Left ventricle myocardium inferior (tissue), 1 donor: ENCODE measurements around the gene HOXA13. TPM values are rescaled to one million over a fixed set of nuclear protein-coding genes. Genes with fewer than 3 reads are reported as not detected.

Experiments
- DNase-seq: peaks from one replicate; pipeline ENCODE4 v3.0.0-alpha.2; 2020
- H3K27ac ChIP-seq: fragments of 200-600 bp; replicated peaks from 2 replicates; pipeline ENCODE4 v1.8.0; 2021
- H3K27me3 ChIP-seq: fragments of 200-600 bp; 2 replicates; pipeline ENCODE4 v1.8.0; 2021; ENCODE audit warnings: low read depth
- H3K36me3 ChIP-seq: fragments of 200-600 bp; 2 replicates; pipeline ENCODE4 v1.8.0; 2021
- H3K4me1 ChIP-seq: fragments of 200-600 bp; 2 replicates; pipeline ENCODE4 v1.8.0; 2021
- H3K4me3 ChIP-seq: fragments of 200-600 bp; 2 replicates; pipeline ENCODE4 v1.8.0; 2021; ENCODE audit warnings: mild to moderate bottlenecking, moderate library complexity
- H3K9me3 ChIP-seq: fragments of 200-600 bp; replicated peaks from 2 replicates; pipeline ENCODE4 v1.8.0; 2021
- intact Hi-C: fragments of 100-400 bp; cut with micrococcal nuclease; formaldehyde crosslinking; loops from one replicate; pipeline ENCODE4 v1.11.0; 2022
- total RNA-seq: library from RNA; stranded (reverse); fragmentation: NEBNext Ultra II Directional; extraction: Animal tissue kit (Norgen Biotek cat#: 25700); gene quantifications from one replicate; pipeline ENCODE4 v1.2.1, GENCODE V29; 2021
- TF ChIP-seq, protein P1 (sequence below): fragments of 200-600 bp; IDR thresholded peaks from 2 replicates; pipeline ENCODE4 v1.8.0; 2021; ENCODE audit warnings: antibody characterized with exemption, mild to moderate bottlenecking, borderline replicate concordance
- donor health status: DM: no; HTN: yes; CAD: no; lungs with severe emphysema.

Gene HOXA13
- total RNA-seq, 1 donor from 2014 or later: not detected

GRCh38 chr7:27223941-27224575, 24.2 kb upstream of the HOXA13 start:
- no peak for DNase-seq
- Histone ChIP-seq H3K9me3 (no peaks in the 10 kb centered on the region), H3K4me1 (peaks cover 7% of the 10 kb centered on the region), H3K4me3 (no peak overlapping the region), H3K27me3 (peaks cover 100% of the 10 kb centered on the region), H3K27ac (no peak overlapping the region), H3K36me3 (no peaks in the 10 kb centered on the region)
- intact Hi-C loops: no loop called here
- TF ChIP-seq, protein P1, sequence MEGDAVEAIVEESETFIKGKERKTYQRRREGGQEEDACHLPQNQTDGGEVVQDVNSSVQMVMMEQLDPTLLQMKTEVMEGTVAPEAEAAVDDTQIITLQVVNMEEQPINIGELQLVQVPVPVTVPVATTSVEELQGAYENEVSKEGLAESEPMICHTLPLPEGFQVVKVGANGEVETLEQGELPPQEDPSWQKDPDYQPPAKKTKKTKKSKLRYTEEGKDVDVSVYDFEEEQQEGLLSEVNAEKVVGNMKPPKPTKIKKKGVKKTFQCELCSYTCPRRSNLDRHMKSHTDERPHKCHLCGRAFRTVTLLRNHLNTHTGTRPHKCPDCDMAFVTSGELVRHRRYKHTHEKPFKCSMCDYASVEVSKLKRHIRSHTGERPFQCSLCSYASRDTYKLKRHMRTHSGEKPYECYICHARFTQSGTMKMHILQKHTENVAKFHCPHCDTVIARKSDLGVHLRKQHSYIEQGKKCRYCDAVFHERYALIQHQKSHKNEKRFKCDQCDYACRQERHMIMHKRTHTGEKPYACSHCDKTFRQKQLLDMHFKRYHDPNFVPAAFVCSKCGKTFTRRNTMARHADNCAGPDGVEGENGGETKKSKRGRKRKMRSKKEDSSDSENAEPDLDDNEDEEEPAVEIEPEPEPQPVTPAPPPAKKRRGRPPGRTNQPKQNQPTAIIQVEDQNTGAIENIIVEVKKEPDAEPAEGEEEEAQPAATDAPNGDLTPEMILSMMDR: no peak

- Histone ChIP-seq H3K4me1 (peaks cover 7% of the 10 kb centered on the region), H3K36me3 (no peaks in the 10 kb centered on the region), H3K27me3 (peaks cover 100% of the 10 kb centered on the region), H3K4me3 (no peak overlapping the region), H3K9me3 (no peaks in the 10 kb centered on the region), H3K27ac (no peak overlapping the region)
- TF ChIP-seq, protein P1: no peak
- no peak for DNase-seq
- intact Hi-C loops: no loop called here
Observed at GRCh38 chr7:27221201-27221797, 21.4 kb upstream of the HOXA13 start.

DNA sequence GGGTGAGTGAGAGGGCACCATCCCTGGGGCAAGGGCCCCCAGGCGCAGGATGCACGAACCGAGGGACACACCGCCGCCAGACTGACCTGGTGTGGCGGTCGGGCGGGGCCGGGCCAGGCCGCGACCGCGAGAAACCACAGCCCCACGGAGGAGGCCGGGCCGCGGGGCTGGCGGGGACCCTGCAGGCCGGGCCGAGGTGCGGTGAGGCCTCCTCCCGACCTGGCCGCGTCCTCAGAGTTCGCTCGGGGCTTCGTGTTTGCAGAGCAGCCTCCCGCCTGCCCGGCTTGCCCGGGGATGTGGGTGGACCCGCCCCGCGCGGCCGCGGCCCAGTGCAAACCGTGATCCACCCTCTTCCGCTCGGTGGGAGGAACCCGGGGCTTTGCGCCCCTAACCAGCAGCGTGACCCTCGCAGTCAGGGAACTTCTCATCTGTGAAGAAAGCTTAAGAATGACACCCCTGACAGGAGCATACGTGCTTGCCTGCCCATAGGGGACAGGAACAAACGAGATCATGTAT, 20.6 kb upstream of the HOXA13 start:
- peaks cover 100% of the 10 kb centered on the region for H3K27me3 ChIP-seq
- H3K9me3 ChIP-seq: no peaks in the 10 kb centered on the region
- no peak overlapping the region for H3K4me3 ChIP-seq
- intact Hi-C loops: no loop called here
- no peak for DNase-seq
- TF ChIP-seq, protein P1: no peak
- peaks cover 5% of the 10 kb centered on the region for H3K4me1 ChIP-seq
- no peak overlapping the region for H3K27ac ChIP-seq
- no peaks in the 10 kb centered on the region for H3K36me3 ChIP-seq

DNA sequence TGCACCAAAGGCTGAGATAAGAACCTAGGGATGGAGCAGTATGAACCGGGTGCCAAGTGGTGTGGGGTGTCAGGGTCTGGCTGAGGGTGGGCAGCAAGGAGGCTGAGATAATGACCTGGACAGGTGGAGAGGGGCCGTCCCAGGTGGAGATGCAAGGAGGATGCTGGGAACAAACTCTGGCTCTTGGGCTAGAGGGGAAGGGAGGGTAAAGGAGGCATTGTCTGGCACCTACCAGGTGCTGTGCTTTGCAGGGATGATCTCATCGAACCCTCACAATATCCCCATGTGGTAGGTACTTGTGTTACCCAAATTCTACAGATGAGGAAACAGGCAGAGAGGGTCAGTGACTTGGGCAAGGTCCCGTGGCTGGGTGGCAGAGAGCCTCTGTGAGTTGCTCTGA, 19.9 kb upstream of the HOXA13 start:
- intact Hi-C loops: no loop called here
- H3K27me3 ChIP-seq: peaks cover 100% of the 10 kb centered on the region
- no peaks in the 10 kb centered on the region for H3K4me1 ChIP-seq
- TF ChIP-seq, protein P1: no peak
- H3K27ac ChIP-seq: no peak overlapping the region
- no peaks in the 10 kb centered on the region for H3K36me3 ChIP-seq
- no peak for DNase-seq
- H3K9me3 ChIP-seq: no peaks in the 10 kb centered on the region
- no peak overlapping the region for H3K4me3 ChIP-seq

DNA sequence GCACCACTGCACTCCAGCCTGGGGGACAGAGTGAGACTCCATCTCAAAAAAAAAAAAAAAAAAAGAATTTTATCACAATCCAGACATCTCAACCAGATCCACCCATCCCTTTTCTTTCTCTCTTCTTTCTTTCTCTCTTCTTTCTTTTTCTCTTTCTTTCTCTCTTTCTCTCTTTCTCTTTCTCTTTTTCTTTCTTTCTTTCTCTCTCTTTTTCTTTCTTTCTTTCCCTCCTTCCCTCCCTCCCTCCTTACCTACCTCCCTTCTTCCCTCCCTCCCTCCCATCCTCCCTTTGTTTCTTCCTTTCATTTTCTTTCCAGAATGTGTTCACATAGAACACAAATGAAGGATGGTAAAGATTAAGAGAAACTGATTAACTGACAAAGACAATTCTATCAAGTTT, 18.1 kb upstream of the HOXA13 start:
- H3K4me1 ChIP-seq: peaks cover 8% of the 10 kb centered on the region
- TF ChIP-seq, protein P1: no peak
- H3K4me3 ChIP-seq: no peak overlapping the region
- no peaks in the 10 kb centered on the region for H3K9me3 ChIP-seq
- H3K36me3 ChIP-seq: no peaks in the 10 kb centered on the region
- intact Hi-C loops: no loop called here
- DNase-seq: no peak
- no peak overlapping the region for H3K27ac ChIP-seq
- H3K27me3 ChIP-seq: peaks cover 100% of the 10 kb centered on the region
